ENCODE results near the gene PIGU.

GRCh38 chr20:34600892-34601653 is 75.8 kb downstream of the PIGU start:
- TF ChIP-seq ZNF212 (CRISPR knock-in tag; IDR thresholded peaks at IDR 0.05): no peak
- TF ChIP-seq HDAC1 (IDR thresholded peaks at IDR 0.05): no peak
- TF ChIP-seq SMARCE1 (IDR thresholded peaks at IDR 0.05): no peak
- TF ChIP-seq CTCF (IDR thresholded peaks at IDR 0.05 in 2 of 3, conservative IDR thresholded peaks at IDR 0.05 in 1 of 3; ENCODE audit: insufficient read depth in 2 of 3, low read depth in 1 of 3, low read length in 3 of 3): no peak
- TF ChIP-seq NR3C1 (CRISPR knock-in tag; IDR thresholded peaks at IDR 0.05): no peak
- no peak for TF ChIP-seq RCOR1 (IDR thresholded peaks at IDR 0.05; ENCODE audit: borderline replicate concordance in 1 of 2, low read depth in 2 of 2, low read length in 2 of 2)
- no peak for TF ChIP-seq ELF4 (CRISPR knock-in tag; IDR thresholded peaks at IDR 0.05)
- TF ChIP-seq ZNF830 (CRISPR knock-in tag; IDR thresholded peaks at IDR 0.05): no peak
- no peak for TF ChIP-seq POLR2AphosphoS5 (IDR thresholded peaks at IDR 0.05; ENCODE audit: control insufficient read depth, insufficient read depth, low read depth, low read length)
- TF ChIP-seq SREBF2 (CRISPR knock-in tag; IDR thresholded peaks at IDR 0.05): no peak
- no peak for TF ChIP-seq NCOA2 (IDR thresholded peaks at IDR 0.05; ENCODE audit: partially characterized antibody in 2 of 2)
- TF ChIP-seq THRAP3 (IDR thresholded peaks at IDR 0.05; ENCODE audit: borderline replicate concordance): no peak

Data from K562 (cell line).